Lower lobe of right lung (tissue), 2 donors: ENCODE measurements around the gene ATP2A2. TPM values are rescaled to one million over a fixed set of nuclear protein-coding genes. Genes with fewer than 3 reads are reported as not detected.
A peak's percentile ranks its signal among the peaks of the same experiment; 100 is the strongest.

ENCODE experiments used
- ATAC-seq, 2 donors: fragments of 200-7000 bp; cut with Tn5 transposase; one replicate each; pipeline ENCODE4 v1.9.1; 2020 to 2022; ENCODE audit warnings: mild to moderate bottlenecking in 2 of 2, moderate library complexity in 2 of 2
- DNase-seq: peaks from one replicate; pipeline ENCODE4 v3.0.0-alpha.2; 2020
- H3K27ac ChIP-seq: fragments of 200-600 bp; one replicate; pipeline ENCODE4 v1.8.0; 2022
- H3K27me3 ChIP-seq: fragments of 200-600 bp; one replicate; pipeline ENCODE4 v1.8.0; 2022; ENCODE audit warnings: low read depth
- H3K36me3 ChIP-seq: fragments of 200-600 bp; one replicate; pipeline ENCODE4 v1.8.0; 2022; ENCODE audit warnings: mild to moderate bottlenecking
- H3K4me1 ChIP-seq: fragments of 200-600 bp; one replicate; pipeline ENCODE4 v1.8.0; 2022
- H3K4me3 ChIP-seq: fragments of 200-600 bp; one replicate; pipeline ENCODE4 v1.8.0; 2022; ENCODE audit warnings: mild to moderate bottlenecking
- H3K9me3 ChIP-seq: fragments of 200-600 bp; one replicate; pipeline ENCODE4 v1.8.0; 2022
- CTCF ChIP-seq: fragments of 200-600 bp; IDR thresholded peaks from one replicate; pipeline ENCODE4 v1.8.0; 2022; ENCODE audit warnings: antibody characterized with exemption, mild to moderate bottlenecking
- intact Hi-C: fragments of 100-400 bp; cut with DNase I; formaldehyde crosslinking; loops from one replicate; pipeline ENCODE4 v1.11.0; 2022
- long read RNA-seq: library from polyadenylated mRNA; unstranded; transcript quantifications from one replicate; pipeline ENCODE4 v2.0.0, GENCODE V29; 2021
- total RNA-seq: library from RNA; stranded (reverse); fragmentation: NEBNext Ultra II Directional; extraction: Animal tissue kit (Norgen Biotek cat#: 25700); gene quantifications from one replicate; pipeline ENCODE4 v1.2.1, GENCODE V29; 2021
- donor health status: DM: no; HTN: yes; CAD: no; lungs with severe emphysema.

ATP2A2 gene
- 156 TPM for total RNA-seq
- long read RNA-seq, full-length matches to known transcripts = 1 of 43 reads
- long read RNA-seq, partial matches to known transcripts = 8 of 43 reads
- long read RNA-seq, other reads (novel, unspliced or antisense) = 34 of 43 reads

GRCh38 chr12:110280779-110281548, at the start of gene ATP2A2:
ATP2A2 (plus strand) TSS chr12:110281247; CDS start chr12:110281790, 543 bp downstream.
- DNase-seq = peak; percentile 94
- Histone ChIP-seq H3K4me3 (peak within 1 kb of the TSS; percentile 95), H3K4me1 (peaks cover 45% of the 10 kb centered on the region), H3K9me3 (no peaks in the 10 kb centered on the region), H3K27ac (peak within 1 kb of the TSS; percentile 95), H3K27me3 (no peaks in the 10 kb centered on the region), H3K36me3 (peaks cover 16% of the 10 kb centered on the region)
- no peak for TF ChIP-seq CTCF
- ATAC-seq = peak; percentile 96 to 99
- intact Hi-C loops = no loop called here

- Histone ChIP-seq H3K27me3 (no peaks in the 10 kb centered on the region), H3K4me1 (peaks cover 18% of the 10 kb centered on the region), H3K9me3 (no peaks in the 10 kb centered on the region), H3K27ac (no peak overlapping the region), H3K4me3 (no peak overlapping the region), H3K36me3 (no peaks in the 10 kb centered on the region)
- no peak for TF ChIP-seq CTCF
- ATAC-seq = no peak
- DNase-seq = no peak
- intact Hi-C loops = no loop called here
These were observed 47.7 kb upstream of the ATP2A2 start for GRCh38 chr12:110233212-110233903.

GRCh38 chr12:110234331-110234751, 46.7 kb upstream of the ATP2A2 start:
- intact Hi-C loops = no loop called here
- peak in 1 of 2 donors; percentile 23 for ATAC-seq
- Histone ChIP-seq H3K4me3 (no peak overlapping the region), H3K4me1 (peaks cover 18% of the 10 kb centered on the region), H3K9me3 (no peaks in the 10 kb centered on the region), H3K27me3 (no peaks in the 10 kb centered on the region), H3K27ac (peak overlapping the region; percentile 32), H3K36me3 (no peaks in the 10 kb centered on the region)
- no peak for TF ChIP-seq CTCF
- no peak for DNase-seq

GRCh38 chr12:110234755-110235154, 46.3 kb upstream of the ATP2A2 start:
- H3K4me3 ChIP-seq = no peak overlapping the region
- H3K9me3 ChIP-seq = no peaks in the 10 kb centered on the region
- H3K27me3 ChIP-seq = no peaks in the 10 kb centered on the region
- ATAC-seq (peak in 1 of 2 donors; percentile 75), DNase-seq (no peak)
- no peaks in the 10 kb centered on the region for H3K36me3 ChIP-seq
- intact Hi-C loops = no loop called here
- no peak for TF ChIP-seq CTCF
- H3K4me1 ChIP-seq = peaks cover 18% of the 10 kb centered on the region
- H3K27ac ChIP-seq = peak overlapping the region; percentile 32

GRCh38 chr12:110235383-110235782, 45.7 kb upstream of the ATP2A2 start:
- Histone ChIP-seq H3K9me3 (no peaks in the 10 kb centered on the region), H3K27me3 (no peaks in the 10 kb centered on the region), H3K36me3 (no peaks in the 10 kb centered on the region), H3K4me3 (no peak overlapping the region), H3K27ac (peak overlapping the region; percentile 32), H3K4me1 (peaks cover 18% of the 10 kb centered on the region)
- no peak for ATAC-seq
- TF ChIP-seq CTCF = no peak
- intact Hi-C loops = no loop called here
- DNase-seq = no peak
